HG03565 (cell line): ENCODE results near the gene SIK3.
"Not testable (repeated sequence)": the region's sequence is repeated elsewhere in the genome, so short reads cannot be mapped to it uniquely, and the experiment has no call there.

Experiments
- ATAC-seq: cut with Tn5 transposase; IDR thresholded peaks from one replicate; pipeline ENCODE4 v1.9.1; 2021; ENCODE audit warnings: mild to moderate bottlenecking, moderate library complexity; ENCODE audit not compliant: unreplicated experiment

The SIK3 gene

DNA sequence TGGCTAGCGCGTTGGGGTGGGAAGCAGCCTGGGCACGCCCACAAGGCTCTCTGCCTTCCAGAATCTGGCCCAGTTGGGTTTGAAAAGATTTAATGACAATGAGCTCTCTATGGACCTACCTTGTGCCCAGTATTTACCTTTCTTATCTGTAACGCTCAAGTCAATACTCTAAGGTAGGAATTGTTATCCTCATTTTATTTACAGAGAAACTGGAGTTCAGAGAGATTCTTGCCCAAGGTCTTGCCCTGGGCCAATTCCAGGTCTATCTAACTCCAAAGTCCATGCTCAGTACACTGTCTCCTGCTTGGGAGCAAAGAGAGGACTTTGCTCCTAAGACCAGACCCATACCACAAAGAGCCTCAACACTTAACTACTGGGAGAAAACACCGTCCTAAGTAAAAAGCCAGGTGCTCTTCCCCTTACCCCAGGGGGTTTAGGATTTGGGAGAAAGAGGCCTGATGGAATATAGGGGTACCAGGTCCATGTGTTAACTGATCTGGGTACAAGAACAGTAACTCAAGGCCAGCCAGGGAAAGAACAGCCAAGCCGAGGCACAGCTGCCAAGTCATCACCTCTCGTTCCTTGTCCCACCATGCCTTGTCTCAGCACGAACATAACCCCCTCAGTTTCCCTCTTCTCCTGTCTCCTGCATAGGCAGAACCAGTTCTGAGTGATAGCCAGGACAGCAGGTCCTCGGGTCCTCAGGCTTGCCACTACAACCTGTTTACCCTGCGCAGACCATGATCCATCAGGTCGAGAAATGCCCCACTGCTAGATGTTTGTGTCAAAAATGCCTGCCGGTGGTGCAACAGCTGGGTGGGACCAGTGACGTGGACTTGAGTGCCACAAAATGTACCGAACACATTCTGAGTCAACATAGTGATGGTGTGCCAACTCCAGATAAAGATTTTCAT is 289.7 kb downstream of the SIK3 start:
- no peak for ATAC-seq

DNA sequence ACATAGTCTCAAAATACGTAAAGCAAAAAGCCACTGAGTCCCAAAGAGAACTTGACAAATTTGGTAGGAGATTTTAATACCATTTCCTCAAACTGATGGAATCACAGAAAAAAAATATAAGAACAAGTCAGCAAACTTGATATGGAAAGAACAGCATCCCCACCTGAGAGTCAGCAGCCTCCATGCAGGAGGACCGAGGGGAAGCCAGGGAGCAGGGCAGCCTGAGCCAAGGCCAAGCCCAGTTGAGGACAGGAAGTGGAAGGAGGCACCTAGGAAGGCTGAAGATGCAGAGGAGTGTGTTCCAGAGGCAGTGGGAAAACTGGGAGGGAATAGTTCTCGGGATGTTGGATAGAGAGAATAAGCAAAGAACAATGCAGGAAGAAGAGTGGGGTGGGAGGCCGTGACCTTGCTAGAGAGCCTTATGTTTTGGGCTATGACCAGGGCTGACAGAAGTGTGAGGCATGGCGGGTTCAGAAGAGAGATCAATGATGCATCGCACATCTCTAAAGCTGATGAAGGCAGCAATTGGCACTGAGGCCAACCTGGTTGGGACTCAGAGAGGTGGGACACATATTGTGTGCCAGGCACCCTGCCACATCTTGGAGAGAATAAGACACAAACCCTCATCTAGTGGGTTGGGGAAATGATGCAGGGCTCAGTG is 290.5 kb downstream of the SIK3 start:
- no peak for ATAC-seq

DNA sequence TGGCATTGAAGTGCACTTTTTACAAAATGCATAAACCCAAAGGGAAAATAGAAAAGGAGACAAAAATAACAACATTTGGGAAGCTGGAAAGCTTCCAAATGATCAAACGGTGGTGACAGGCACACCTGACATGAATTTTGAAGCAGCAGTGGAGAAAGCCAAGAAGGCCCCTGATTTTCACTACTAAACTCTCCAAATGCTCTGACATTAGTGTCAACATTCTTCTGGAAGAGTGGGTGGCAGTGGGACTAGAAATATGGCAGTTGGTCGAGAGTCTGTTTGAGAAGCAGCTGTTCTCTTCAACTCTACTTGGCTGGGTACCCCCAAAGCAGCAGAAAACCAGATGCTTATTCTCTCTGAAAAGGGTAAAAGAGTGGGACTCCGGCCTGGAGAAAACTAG is 294.2 kb downstream of the SIK3 start:
- ATAC-seq = no peak

- ATAC-seq = not testable (repeated sequence)
Measured at GRCh38 chr11:116801662-116802061, 296.6 kb downstream of the SIK3 start.

- no peak for ATAC-seq
Measured at GRCh38 chr11:116800610-116801009, 297.6 kb downstream of the SIK3 start.

GRCh38 chr11:116798368-116798767 is 299.9 kb downstream of the SIK3 start:
- ATAC-seq = no peak

DNA sequence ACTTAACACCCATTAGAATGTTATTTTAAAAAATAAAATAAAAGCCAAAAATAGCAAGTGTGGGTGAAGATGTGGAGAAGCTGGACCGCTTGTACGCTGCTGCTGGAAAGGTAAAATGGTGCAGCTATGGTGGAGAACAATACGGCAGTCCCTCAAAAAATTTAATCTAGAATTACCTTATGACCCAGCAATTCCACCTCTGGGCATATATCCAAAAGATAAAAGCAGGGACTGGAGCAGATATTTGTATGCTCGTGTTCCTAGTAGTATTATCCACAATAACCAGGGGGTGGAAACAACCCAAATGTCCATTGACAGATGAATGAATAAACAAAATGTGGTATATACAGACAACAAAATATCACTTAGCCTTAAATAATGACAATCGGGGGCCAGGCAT is 300.4 kb downstream of the SIK3 start:
- ATAC-seq = no peak

DNA sequence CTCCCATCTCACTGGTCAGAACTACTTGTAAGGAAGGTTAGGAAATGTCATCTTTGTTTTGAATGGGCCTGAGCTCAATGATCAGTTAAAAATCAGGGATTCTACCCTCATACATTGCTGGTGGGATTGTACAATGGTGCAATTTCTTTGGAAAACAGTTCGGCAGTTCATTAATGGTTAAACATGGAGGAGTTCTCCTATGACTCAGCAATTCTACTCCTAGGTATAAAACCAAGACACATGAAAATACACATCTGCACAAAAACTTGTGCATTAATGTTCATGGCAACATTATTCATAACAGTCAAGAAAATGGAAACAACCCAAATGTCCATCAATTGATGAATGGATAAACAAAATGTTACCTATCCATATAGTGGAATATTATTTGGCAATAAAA is 301.7 kb downstream of the SIK3 start:
- ATAC-seq = no peak

GRCh38 chr11:116794851-116795250 is 303.4 kb downstream of the SIK3 start:
- ATAC-seq = no peak

GRCh38 chr11:116793772-116794097 is 304.5 kb downstream of the SIK3 start:
- no peak for ATAC-seq
